Tibial nerve (tissue), 3 donors: ENCODE measurements around the gene CCRL2.

ENCODE experiments used
- POLR2A ChIP-seq, 2 donors: fragments of 450-650 bp; IDR thresholded peaks; one replicate each; pipeline ENCODE4 v1.6.1; 2017; ENCODE audit warnings: antibody characterized with exemption in 2 of 2, mild to moderate bottlenecking in 2 of 2, moderate library complexity in 2 of 2
- TF ChIP-seq, protein P1 (sequence below), 5 experiments: fragments of 200-600 bp in 3 of 5; fragments of 450-650 bp in 2 of 5; sonication (generic) in 3 of 5; IDR thresholded peaks; one replicate each; pipeline ENCODE4 v1.5.1; 2016 to 2019; ENCODE audit warnings: antibody characterized with exemption in 5 of 5, mild to moderate bottlenecking in 3 of 5, moderate library complexity in 2 of 5

DNA sequence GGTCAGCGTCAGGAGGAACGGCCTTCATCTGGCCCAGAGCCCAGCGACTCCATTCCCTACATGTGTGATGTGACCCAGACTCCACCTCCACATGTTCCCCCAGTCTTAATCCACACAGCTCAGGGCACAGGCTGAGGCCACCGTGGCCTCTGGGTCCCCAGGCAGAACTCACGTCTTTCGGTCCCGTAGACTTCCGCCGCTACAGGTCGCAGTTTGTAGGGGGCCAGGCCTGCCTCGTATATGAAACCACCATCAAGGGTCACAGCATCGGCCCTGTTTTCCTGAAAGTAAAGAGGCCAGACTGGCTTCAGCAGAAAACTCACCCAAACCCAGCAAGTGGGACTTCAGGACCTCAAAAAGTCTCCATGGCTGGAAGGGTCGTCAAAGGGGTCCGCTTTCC is 49.1 kb downstream of the CCRL2 start:
- TF ChIP-seq, protein P1, sequence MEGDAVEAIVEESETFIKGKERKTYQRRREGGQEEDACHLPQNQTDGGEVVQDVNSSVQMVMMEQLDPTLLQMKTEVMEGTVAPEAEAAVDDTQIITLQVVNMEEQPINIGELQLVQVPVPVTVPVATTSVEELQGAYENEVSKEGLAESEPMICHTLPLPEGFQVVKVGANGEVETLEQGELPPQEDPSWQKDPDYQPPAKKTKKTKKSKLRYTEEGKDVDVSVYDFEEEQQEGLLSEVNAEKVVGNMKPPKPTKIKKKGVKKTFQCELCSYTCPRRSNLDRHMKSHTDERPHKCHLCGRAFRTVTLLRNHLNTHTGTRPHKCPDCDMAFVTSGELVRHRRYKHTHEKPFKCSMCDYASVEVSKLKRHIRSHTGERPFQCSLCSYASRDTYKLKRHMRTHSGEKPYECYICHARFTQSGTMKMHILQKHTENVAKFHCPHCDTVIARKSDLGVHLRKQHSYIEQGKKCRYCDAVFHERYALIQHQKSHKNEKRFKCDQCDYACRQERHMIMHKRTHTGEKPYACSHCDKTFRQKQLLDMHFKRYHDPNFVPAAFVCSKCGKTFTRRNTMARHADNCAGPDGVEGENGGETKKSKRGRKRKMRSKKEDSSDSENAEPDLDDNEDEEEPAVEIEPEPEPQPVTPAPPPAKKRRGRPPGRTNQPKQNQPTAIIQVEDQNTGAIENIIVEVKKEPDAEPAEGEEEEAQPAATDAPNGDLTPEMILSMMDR (IDR thresholded peaks at IDR 0.05): no peak
- TF ChIP-seq POLR2A (IDR thresholded peaks at IDR 0.05): no peak
